Mesothelial cell of epicardium (in vitro differentiated cells): ENCODE measurements around the gene COL9A2. TPM values are rescaled to one million over a fixed set of nuclear protein-coding genes. Genes with fewer than 3 reads are reported as not detected.

Experiments
- DNase-seq, 2 experiments: peaks; one replicate each; pipeline ENCODE4 v3.0.0; 2021; ENCODE audit warnings: low spot score in 2 of 2; ENCODE audit not compliant: unreplicated experiment in 2 of 2
- H3K27ac Mint-ChIP-seq: 2 replicates; pipeline ENCODE4 v1.8.0; 2021; ENCODE audit warnings: mixed read lengths
- H3K27me3 Mint-ChIP-seq: 2 replicates; pipeline ENCODE4 v1.8.0; 2021; ENCODE audit warnings: low read depth, mixed read lengths
- H3K36me3 Mint-ChIP-seq: 2 replicates; pipeline ENCODE4 v1.8.0; 2021; ENCODE audit warnings: mixed read lengths
- H3K4me1 Mint-ChIP-seq: 2 replicates; pipeline ENCODE4 v1.8.0; 2021; ENCODE audit warnings: mixed read lengths
- H3K4me3 Mint-ChIP-seq: 2 replicates; pipeline ENCODE4 v1.8.0; 2021; ENCODE audit warnings: mild to moderate bottlenecking, moderate library complexity, mixed read lengths
- H3K9me3 Mint-ChIP-seq: 2 replicates; pipeline ENCODE4 v1.8.0; 2021; ENCODE audit warnings: mixed read lengths
- total RNA-seq: library from RNA; stranded (reverse); gene quantifications from 3 replicates; pipeline ENCODE4 v1.2.1, GENCODE V29; 2021
- TF ChIP-seq, protein P1 (sequence below): fragments of 200-600 bp; sonication (generic); IDR thresholded peaks from one replicate; pipeline ENCODE4 v1.5.0; 2021; ENCODE audit warnings: antibody characterized with exemption; ENCODE audit not compliant: unreplicated experiment

COL9A2 gene
- total RNA-seq, 1 donor from 2014 or later: 50.3 TPM

GRCh38 chr1:40281853-40282252, 35.2 kb downstream of the COL9A2 start:
- peaks cover 17% of the 10 kb centered on the region for H3K36me3 Mint-ChIP-seq
- TF ChIP-seq, protein P1, sequence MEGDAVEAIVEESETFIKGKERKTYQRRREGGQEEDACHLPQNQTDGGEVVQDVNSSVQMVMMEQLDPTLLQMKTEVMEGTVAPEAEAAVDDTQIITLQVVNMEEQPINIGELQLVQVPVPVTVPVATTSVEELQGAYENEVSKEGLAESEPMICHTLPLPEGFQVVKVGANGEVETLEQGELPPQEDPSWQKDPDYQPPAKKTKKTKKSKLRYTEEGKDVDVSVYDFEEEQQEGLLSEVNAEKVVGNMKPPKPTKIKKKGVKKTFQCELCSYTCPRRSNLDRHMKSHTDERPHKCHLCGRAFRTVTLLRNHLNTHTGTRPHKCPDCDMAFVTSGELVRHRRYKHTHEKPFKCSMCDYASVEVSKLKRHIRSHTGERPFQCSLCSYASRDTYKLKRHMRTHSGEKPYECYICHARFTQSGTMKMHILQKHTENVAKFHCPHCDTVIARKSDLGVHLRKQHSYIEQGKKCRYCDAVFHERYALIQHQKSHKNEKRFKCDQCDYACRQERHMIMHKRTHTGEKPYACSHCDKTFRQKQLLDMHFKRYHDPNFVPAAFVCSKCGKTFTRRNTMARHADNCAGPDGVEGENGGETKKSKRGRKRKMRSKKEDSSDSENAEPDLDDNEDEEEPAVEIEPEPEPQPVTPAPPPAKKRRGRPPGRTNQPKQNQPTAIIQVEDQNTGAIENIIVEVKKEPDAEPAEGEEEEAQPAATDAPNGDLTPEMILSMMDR: no peak
- H3K27me3 Mint-ChIP-seq: no peaks in the 10 kb centered on the region
- no peak for DNase-seq
- H3K9me3 Mint-ChIP-seq: no peaks in the 10 kb centered on the region
- no peaks in the 10 kb centered on the region for H3K4me1 Mint-ChIP-seq
- no peak overlapping the region for H3K27ac Mint-ChIP-seq
- H3K4me3 Mint-ChIP-seq: no peak overlapping the region

DNA sequence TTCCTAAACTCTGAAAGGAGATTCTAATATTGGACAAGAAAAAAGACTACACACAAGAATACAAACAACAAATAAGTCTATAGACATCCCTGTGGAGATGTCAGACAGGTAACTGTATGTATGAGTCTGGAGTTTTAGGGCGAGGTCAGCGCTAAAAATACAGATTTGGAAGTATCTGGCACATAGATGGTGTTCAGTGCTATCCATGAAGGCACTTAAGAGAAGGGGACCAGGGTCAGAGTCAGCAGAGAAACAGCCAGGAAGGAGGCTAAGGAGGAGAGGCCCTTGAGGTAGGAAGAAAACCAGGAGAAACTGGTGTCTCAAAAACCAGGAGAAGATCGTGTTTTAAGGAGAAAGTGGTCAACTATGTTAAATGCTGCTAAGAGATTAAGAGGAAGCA, 41.0 kb downstream of the COL9A2 start:
- Mint-ChIP-seq H3K27me3 (no peaks in the 10 kb centered on the region), H3K36me3 (peaks cover 26% of the 10 kb centered on the region), H3K27ac (no peak overlapping the region), H3K4me3 (no peak overlapping the region), H3K4me1 (no peaks in the 10 kb centered on the region), H3K9me3 (no peaks in the 10 kb centered on the region)
- TF ChIP-seq, protein P1: no peak
- no peak for DNase-seq

- TF ChIP-seq, protein P1: no peak
- Mint-ChIP-seq H3K27ac (no peak overlapping the region), H3K27me3 (no peaks in the 10 kb centered on the region), H3K9me3 (no peaks in the 10 kb centered on the region), H3K36me3 (peaks cover 36% of the 10 kb centered on the region), H3K4me3 (no peak overlapping the region), H3K4me1 (no peaks in the 10 kb centered on the region)
- no peak for DNase-seq
These were observed 42.8 kb downstream of the COL9A2 start for GRCh38 chr1:40274331-40274730.

DNA sequence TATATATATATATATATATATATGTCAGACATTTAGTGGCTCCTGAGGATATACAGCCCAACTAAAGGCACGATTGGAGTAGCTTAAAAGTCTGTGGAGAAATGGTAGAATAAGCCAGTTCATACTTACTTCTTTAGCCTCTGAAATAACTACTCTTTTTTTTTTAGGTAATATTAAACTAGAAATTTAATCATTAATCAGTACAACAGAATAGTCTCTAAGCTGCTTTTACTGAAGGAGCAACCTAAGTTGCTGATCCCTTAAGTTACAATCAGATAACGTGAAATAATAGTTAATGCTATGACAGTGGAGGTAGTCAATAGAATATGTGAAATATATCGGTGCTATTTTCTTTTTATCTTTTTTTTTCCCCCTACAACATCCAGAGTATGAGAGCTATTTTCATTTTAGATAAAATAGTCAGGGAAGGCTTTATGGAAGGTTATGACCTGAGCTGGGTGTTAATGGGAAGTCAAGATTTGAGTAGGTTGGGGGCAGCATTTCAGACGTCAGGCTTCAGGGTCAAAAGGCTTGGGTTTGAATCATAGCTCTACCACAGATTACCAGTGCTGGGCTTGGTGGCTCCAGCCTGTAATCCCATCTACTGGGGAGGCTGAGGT, 43.4 kb downstream of the COL9A2 start:
- Mint-ChIP-seq H3K9me3 (no peaks in the 10 kb centered on the region), H3K27me3 (no peaks in the 10 kb centered on the region), H3K36me3 (peaks cover 35% of the 10 kb centered on the region), H3K27ac (no peak overlapping the region), H3K4me3 (no peak overlapping the region), H3K4me1 (no peaks in the 10 kb centered on the region)
- DNase-seq: no peak
- TF ChIP-seq, protein P1: no peak

GRCh38 chr1:40272653-40273213, 44.4 kb downstream of the COL9A2 start:
- Mint-ChIP-seq H3K27ac (no peak overlapping the region), H3K4me3 (no peak overlapping the region), H3K36me3 (peaks cover 41% of the 10 kb centered on the region), H3K4me1 (no peaks in the 10 kb centered on the region), H3K27me3 (no peaks in the 10 kb centered on the region), H3K9me3 (no peaks in the 10 kb centered on the region)
- TF ChIP-seq, protein P1: no peak
- DNase-seq: no peak
